GM18907 (cell line): ENCODE results near the gene EPB41L5.
"Not testable (repeated sequence)": the region's sequence is repeated elsewhere in the genome, so short reads cannot be mapped to it uniquely, and the experiment has no call there.

ENCODE experiments used
- ATAC-seq: cut with Tn5 transposase; IDR thresholded peaks from one replicate; pipeline ENCODE4 v1.9.1; 2021; ENCODE audit warnings: mild to moderate bottlenecking, moderate library complexity; ENCODE audit not compliant: unreplicated experiment

Gene EPB41L5

DNA sequence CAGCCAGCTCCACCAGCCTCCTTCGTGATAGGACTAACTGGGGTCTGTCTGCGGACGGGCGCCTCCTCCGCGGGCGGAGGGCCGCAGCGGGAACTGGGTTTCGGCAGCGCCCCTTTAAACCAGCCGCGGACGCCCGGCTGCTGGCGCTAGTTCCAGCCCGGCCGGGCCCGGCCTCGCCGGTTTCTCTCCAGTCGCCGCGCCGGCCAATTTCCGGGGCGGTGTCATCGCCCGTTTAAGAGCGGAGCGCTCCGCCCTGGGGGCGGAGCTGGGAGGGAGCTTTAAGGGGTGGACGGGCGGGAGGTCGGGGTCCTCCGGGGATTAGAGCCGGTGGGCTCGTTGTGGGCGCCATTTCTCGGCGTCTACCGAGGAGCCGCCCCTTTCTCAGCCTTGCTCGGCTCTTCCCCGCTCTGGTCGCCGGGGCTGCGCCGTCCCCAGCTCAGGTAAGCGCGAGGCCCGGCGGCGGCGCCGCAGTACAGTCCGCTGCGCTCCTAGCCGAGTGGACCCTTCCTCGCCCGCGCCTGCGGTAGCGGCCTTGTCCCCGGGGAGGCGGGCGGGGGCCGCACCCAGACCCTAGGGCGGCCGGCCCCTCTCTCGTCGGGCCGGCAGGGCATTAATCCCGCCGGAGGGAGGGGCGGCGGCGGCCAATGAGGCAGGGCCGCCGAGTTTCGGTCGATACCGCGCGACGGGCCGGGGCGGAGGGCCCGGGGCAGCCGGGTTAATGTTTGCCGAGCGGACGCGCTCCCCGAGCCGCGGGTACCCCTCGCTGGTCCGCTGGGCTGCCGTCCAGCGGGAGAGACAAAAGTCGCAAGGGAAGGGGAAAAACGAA, at the start of gene EPB41L5:
Gene EPB41L5 (plus strand): TSS at position 307 of the 826 bp plus-strand sequence. CDS start 6,008 bp downstream, outside the sequence.
- ATAC-seq: peak; percentile 90

DNA sequence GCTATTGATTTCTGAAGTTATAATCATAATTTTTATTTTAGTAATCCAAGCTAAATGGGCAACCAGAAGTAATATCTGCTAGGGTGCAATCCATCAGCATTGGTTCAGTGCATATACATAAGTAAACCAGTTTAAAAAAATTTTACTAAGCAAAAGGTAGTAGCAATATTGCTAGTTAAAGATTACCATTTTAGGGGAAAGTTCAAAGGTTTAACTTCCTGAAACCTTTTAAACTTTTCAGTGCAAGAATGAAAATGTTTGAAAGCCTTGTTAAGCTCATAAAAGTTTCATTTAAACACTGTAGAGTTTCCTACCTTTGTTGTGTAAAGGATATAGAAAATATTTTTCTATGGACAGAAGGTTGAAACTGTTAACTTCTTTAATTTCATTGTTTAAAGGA, 31.0 kb upstream of the EPB41L5 start:
- ATAC-seq: no peak

DNA sequence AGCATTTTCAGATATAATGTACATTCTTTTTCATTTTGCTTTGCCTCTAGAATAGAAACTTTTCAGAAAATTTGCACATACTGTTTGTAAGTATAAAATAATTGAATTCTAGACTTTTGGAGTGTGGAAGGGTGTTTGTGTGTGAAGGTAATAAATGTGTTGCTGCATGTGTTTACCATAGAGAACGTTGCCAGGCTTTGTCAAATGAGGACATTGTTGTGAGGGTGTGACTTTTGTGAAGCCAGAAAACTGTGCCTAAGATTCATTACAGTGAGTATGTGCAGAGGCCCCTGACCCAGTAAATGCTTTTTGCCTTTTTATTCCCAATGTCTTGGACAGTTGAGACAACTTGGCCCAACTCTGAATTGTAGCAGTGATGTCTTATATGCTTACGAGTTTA, 30.4 kb upstream of the EPB41L5 start:
- no peak for ATAC-seq

DNA sequence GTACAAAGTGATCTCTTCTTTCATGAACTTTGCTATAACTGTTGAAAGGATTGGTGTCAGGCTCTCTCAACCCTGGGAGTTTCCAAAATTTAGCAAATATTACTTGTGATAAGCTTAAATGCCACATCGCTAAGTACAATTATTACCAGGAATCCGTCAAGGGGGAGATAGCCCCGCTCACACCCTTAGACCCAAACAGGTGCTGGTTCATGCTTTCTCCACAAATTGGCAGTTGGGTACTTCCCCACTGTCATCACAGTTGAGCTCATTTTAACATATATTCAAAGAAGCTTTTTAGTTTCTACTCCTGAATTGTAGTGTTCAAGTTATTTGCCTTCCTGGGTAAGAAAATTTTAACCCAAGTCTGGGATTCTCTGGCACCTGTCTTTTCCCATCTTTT, 29.8 kb upstream of the EPB41L5 start:
- no peak for ATAC-seq

DNA sequence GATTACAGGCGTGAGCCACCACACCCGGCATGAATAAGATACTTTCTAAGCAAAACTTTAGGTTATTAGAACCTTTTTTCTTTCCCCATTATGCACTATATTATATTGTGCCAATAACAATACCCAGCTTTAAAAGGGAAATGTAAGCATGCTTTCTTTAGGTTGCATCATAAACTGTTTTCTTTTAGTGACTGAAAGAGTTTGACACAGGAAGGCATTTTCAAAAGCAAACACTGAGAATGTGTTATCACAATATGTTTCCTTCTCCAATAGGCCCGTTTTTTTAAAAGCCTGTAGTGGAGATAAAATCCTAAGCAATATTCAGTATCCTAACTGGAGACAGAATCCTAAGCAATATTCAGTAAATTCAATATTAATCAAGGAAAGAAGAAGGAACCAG, 16.7 kb upstream of the EPB41L5 start:
- no peak for ATAC-seq

DNA sequence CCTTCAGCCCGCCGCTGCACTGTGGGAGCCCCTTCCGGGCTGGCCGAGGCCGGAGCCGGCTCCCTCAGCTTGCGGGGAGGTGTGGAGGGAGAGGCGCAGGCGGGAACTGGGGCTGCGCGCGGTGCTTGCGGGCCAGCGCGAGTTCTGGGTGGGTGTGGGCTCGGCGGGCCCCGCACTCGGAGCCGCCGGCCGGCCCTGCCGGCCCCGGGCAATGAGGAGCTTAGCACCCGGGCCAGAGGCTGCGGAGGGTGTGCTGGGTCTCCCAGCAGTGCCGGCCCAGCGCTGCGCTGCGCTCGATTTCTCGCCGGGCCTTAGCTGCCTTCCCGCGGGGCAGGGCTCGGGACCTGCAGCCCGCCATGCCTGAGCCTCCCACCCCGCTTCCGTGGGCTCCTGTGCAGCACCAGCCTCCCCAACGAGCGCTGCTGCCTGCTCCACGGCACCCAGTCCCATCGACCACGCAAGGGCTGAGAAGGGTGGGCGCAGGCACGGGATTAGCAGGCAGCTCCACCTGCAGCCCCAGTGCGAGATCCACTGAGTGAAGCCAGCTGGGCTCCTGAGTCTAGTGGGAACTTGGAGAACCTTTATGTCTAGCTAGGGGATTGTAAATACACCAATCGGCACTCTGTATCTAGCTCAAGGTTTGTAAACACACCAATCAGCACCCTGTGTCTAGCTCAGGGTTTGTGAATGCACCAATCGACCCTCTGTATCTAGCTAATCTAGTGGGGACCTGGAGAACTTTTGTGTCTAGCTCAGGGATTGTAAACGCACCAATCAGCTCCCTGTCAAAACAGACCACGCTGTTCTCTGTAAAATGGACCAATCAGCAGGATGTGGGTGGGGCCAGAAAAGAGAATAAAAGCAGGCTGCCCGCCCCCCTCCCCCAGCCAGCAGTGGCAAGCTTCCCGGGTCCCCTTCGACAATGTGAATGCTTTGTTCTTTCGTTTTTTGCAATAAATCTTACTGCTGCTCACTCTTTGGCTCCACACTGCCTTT, 15.7 kb upstream of the EPB41L5 start:
- ATAC-seq: not testable (repeated sequence)

DNA sequence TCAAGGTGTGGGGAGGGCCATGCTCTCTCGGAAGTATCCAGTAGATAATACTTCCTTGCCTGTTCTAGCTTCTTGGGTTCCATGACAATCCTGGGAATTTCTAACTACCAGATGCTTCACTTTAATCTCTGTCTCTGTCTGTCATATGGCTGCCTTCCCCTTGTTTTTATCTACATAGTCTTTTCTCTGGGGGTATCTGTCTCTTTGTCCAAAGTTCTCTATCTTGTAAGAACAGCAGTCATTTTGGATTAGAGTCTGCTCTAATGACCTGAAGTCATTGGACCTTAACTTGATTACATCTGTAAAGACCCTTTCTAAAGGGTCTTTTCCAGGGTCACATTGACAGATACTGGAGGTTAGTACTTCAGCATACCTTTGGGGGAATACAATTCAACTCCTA, 11.4 kb upstream of the EPB41L5 start:
- ATAC-seq: no peak

DNA sequence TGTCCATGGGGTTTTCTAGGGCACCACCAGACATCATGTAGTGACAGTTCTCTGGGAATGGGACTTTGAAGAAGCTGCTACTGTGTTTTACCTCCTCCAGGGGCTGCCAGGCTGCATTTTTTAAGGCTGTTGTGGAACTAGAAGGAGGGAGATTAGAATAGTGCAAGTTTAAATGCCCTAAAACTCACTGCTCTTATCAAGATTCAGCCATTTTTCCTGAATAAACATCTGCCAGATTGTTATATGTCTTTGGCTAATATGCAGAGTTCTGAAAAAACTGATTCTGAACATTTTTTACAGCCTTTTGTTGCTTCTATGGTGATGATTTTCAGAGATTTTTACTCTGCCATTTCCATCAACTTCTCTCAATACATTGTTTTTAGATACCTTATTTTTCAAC, 8.6 kb upstream of the EPB41L5 start:
- no peak for ATAC-seq

DNA sequence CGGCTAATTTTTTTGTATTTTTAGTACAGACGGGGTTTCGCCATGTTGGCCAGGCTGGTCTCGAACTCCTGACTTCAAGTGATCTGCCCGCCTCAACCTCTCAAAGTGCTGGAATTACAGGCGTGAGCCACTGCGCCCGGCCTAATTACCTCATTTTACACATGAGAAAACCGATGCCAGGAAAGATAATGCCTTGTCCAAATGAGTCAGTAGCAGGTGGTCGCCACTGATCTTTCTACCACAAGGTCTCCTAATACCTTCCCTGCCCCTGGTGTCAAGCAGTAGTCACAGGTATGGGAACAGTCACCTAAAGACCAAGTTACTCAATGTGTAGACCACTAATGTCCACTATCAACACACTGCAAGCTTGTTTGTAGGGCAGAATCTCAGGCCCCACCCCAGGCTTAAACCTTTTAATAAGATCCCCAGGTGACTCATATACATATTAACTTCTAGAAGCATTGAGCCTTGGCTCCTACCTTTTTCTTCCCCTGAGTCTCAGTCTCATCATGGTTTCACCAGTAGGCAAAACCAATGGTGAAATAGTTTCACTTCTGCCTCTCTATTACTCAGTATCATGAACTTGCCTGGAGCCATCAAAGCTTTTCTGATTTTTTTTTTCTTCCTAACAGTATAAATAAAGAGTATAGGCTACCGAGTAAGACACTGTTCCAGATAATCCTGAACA, 6.9 kb upstream of the EPB41L5 start:
- peak; percentile 92 for ATAC-seq

DNA sequence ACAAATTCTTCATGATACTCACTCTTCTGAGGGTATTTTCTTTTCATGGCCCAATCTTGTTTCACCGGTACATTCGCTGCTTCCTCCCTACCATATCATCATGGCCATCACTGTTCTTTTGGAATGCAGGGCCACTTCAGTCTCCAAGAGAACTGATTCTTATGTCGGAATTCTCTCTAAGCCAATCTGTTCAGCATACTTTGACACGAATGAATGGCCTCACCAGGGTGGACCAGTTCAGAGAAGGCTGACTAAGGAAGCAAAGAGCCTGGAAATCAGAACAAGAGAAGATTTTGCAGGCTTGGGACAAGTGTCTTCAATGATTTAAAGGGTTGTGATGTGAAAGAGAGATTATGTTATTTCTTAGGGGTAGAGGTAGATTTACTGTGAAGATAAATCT, 5.0 kb upstream of the EPB41L5 start:
- no peak for ATAC-seq

DNA sequence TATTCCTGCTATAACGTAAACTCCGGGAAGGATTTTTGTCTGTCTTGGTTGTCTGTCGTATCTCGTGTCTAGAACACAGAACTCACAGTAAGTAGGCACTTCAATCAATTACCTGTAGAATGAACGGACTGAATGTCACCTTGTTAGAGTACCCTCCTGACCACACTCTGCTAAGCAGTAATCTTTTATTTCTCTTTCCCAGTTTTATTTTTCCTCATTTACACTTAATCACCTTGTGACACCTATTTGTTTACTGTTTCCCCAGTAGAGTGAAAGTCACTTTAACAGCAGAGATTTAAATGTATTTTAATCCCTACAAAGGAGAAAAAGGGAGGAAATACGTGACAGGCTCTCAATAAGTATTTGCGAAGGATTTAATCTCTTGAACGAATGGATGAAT, 514 bp upstream of the EPB41L5 start:
- ATAC-seq: no peak

DNA sequence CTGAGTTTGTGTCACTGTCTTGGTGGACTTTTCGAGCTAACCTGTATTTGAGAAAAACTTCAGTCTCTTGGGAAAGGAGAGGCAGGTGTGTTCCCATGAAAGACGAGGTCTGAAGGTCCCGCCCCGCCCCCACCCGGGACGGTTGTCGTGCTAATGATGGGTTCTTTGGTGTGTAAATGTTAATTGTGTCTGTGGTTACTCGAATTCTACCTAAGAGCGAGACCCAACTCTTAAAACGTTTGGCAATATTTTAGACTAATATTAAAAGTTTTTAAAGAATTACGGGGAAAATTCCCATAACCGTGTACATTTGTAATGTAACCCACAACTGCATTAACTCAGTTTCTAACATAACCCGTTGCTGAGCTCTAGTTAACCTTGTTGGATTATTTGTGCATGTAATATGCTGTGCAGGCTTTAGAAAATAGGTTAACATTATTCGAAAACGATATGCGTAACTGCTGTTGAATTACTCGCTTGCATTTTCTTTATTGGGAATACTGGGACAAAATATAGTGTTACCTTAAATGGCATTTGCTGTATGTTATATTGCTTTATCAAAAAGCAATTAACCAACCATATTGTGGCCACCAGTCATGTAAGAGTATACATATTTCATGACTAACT, 833 bp downstream of the EPB41L5 start:
- ATAC-seq: peak; percentile 11

DNA sequence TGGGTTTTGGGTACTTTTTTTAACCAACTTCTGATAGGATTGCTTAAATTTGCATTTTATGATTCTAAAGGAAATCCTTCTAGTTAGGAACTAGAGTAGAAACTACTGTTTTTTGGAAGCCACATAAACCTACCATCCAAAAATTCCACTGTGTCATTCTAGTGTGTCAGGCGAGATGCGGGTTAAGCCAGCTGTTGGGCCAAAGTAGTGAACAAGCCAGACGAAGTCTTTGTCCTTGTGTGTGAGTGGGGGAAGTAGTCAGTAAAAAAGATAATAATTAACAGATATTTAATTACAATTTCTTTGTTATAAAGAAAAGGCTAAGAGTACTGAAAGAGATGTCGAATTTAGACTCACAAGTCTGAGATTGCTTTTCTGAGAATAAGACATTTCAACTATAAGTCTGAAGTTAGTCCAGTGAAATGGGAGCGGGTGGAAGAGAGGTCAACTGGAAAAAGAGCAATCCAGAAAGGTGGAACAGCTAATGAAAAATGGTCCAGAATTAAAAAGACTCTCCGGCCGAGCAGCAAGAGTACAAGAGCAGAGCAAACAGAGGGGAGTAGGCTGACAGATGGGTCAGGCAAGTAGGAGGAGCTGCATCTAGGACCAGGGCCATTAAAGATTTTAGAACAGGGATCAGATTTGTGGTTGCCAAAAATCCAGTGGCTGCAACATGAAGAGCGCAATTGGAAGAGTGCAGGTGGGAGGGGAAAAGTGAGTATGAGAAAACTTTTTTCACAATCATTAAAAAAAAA, 1.5 kb downstream of the EPB41L5 start:
- ATAC-seq: no peak

DNA sequence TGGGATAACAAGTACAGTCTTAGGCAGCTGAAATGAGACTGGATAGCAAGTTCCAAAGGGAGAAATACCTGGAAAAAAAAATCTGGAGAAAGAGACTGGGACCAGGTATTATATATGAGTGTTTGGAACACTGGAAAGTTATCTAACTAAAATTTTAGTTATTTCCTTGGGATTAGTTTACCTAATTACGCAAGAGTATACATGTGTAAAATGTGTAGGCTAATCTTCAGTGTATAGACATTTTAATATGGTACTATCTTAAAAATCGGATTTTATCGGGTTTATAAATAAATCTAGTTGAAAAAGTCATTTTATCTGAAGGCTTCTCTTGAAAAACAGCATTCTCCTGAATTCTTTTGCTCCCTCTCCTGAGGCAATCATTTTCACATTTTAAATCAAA, 3.9 kb downstream of the EPB41L5 start:
- ATAC-seq: no peak

DNA sequence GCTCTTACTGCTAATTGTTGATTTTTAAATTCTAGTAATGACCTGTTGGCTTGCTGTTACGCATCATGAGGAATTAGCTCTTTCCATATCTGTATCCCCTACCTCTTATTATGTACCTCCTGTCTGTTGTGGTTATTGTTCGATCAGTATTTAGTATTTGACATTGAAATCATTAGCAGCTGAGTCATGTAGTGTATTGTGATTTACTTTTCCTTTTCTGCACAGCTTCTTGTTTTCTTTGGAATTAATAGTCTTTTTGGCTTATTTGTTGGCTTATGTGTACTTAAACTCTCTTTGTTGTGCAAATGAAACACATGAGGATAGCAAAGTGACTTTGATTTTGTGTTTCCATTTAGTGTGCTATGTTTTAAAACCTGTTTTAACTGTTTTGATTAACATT, 4.3 kb downstream of the EPB41L5 start:
- no peak for ATAC-seq

DNA sequence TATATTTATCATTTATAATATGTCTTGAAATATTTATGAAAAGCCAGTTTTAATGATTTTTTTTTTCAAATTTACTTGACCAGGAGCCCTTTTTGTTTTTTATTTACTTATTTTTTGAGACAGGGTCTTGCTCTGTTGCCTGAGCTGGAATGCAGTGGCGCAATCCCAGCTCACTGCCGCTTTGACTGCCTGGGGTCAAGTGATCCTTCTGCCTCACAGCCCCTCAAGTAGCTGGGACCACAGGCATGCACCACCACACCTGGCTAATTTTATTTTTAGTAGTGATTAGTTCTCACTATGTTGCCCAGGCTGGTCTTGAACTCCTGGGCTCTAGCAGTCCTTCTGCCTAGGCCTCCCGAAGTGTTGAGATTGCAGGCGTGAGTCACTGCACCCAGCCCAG, 5.7 kb downstream of the EPB41L5 start:
- no peak for ATAC-seq

DNA sequence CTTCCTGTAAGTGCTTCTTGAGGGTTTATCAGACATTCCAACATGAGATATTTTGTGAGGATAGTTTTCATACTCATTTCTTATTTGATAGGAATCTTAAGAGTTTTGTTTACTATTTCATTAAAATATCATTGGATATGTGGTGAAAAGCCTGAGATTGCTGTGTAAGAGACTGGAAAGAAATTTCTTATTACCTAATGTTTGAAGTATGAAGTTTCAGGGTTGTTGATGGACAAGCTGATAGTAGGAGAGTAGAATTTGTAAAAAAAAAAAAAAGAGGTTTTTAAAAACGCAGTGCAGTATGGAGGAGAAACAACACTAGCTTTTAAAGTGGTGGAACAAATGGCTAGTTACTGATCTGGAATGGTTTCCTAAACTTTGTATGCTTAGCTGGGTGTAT, 7.7 kb downstream of the EPB41L5 start:
- ATAC-seq: no peak

DNA sequence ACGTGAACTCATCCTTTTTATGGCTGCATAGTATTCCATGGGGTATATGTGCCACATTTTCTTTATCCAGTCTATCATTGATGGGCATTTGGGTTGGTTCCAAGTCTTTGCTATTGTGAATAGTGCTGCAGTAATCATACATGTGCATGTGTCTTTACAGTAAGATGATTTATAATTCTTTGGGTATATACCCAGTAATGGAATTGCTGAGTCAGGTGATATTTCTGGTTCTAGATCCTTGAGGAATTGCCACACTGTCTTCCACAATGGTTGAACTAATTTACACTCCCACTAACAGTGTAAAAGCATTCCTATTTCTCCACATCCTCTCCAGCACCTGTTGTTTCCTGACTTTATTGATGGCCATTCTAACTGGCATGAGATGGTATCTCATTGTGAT, 9.6 kb downstream of the EPB41L5 start:
- not testable (repeated sequence) for ATAC-seq

DNA sequence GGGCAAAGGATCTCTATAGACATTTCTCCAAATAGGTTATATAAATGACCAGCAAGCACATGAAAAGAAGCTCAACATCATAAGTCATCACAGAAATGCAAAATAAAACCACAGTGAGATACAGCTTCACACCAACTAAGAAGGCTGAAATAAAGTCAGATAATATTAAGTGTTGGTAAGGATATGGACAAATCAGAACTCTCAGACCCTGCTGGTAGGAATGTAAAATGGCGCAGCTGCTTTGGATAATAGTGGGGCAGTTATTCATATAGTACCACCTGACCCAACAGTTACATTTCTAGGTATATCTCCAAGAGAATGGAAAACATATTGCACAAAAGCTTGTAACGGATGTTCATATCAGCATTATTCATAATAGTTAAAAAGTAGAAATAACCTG, 14.0 kb downstream of the EPB41L5 start:
- no peak for ATAC-seq

DNA sequence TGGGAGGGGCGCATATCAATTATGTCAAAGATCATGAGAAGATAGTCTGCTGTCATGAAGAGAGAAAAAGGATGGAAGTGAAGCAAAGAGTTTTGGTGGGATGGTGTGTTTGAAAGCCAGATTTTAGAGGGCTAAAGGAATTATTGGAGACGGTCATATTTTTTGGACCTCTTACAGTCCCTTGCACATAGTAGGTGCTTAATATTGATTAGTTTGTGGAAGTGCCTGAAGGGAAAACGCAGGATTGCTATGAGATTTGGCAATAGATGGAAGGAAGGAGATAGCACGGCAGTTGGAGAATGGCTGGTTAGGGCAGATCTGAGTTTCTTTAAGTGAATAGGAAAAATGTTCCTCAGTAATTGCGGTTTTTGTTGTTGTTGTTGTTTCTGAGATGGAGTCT, 15.9 kb downstream of the EPB41L5 start:
- no peak for ATAC-seq
